ENCODE measurements around the gene AHI1.
"Not testable (repeated sequence)": the region's sequence is repeated elsewhere in the genome, so short reads cannot be mapped to it uniquely, and the experiment has no call there.

AHI1 gene

GRCh38 chr6:135258970-135259369 is 238.6 kb downstream of the AHI1 start:
- ATAC-seq (no peak), DNase-seq (no peak)

- ATAC-seq, result no peak
- no peak for DNase-seq
These were observed 239.7 kb downstream of the AHI1 start for GRCh38 chr6:135257631-135258405.

- DNase-seq (no peak), ATAC-seq (no peak)
These were observed 240.7 kb downstream of the AHI1 start for GRCh38 chr6:135256866-135257265.

- DNase-seq (no peak), ATAC-seq (no peak)
These were observed 243.1 kb downstream of the AHI1 start for GRCh38 chr6:135254471-135254870.

DNA sequence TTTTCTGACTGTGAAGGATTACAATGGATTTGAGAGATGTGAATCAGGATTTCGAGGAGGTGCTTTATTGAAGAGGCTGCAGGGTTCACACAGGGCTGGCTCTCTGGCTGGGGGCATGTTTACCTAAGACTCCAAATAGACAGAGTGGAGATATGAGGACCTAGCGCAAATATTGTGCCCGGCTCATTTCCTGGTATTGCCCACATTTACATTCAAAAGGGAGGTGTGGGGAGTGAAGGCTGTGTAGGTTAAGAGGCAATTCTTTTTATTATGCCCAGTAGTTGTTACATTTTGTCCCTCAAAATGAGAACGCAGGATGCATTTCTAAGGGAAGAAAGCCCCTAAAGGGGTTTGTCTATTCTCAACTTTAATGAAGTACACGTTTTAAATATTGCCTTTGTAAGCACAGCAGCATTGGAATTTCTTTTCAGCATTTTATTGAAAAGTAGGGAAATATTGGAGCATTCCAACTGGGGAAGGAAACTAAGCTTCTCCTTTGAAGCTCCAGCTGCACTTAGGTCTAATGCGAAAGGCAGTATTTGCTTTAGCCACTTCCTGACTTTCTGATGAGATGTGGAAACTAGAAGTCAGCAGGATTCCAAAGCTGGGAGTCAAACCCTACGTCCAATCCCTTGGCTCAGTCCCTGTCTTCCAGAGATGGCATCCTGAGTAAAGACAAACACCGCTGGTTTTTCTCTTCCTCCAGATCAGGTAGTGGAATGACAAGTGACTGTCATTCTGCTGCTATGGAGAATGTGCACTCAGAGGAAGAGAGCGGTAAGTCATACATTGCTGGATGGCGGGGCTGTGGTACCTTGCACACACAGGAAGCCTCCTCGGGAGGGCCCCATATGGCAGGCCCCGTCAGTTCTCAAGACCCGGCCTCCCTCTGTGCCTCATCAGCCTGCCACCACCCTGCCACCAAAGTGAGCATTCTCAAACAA is 245.8 kb downstream of the AHI1 start:
- ATAC-seq (no peak), DNase-seq (no peak)

GRCh38 chr6:135250751-135251497 is 246.6 kb downstream of the AHI1 start:
- DNase-seq (no peak), ATAC-seq (no peak)

GRCh38 chr6:135250234-135250633 is 247.3 kb downstream of the AHI1 start:
- DNase-seq (no peak), ATAC-seq (no peak)

GRCh38 chr6:135246412-135247012 is 251.0 kb downstream of the AHI1 start:
- not testable (repeated sequence) for ATAC-seq, DNase-seq

DNA sequence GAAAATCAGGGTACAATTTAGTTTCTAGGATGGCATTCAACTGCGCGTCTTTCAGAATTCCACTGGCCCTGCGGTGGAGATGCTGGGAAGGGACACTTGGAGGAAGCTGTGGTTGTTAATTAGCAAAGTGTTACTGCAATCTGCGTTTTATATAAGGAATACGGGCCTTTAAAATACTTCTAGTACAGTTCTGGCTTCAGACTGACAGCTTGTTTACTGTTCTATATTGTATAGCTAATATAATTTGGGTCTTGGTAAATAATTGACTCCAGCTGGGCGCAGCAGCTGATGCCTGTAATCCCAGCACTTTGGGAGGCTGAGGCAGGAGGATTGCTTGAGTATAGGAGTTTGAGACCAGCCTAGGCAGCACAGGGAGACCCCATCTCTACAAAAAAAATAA is 252.7 kb downstream of the AHI1 start:
- DNase-seq (no peak), ATAC-seq (no peak)

GRCh38 chr6:135243871-135244796 is 253.4 kb downstream of the AHI1 start:
- no peak for ATAC-seq
- DNase-seq, result no peak

- DNase-seq, result no peak
- no peak for ATAC-seq
These were observed 256.8 kb downstream of the AHI1 start for GRCh38 chr6:135240711-135241110.

GRCh38 chr6:135236732-135237131 is 260.8 kb downstream of the AHI1 start:
- ATAC-seq, result no peak
- no peak for DNase-seq

DNA sequence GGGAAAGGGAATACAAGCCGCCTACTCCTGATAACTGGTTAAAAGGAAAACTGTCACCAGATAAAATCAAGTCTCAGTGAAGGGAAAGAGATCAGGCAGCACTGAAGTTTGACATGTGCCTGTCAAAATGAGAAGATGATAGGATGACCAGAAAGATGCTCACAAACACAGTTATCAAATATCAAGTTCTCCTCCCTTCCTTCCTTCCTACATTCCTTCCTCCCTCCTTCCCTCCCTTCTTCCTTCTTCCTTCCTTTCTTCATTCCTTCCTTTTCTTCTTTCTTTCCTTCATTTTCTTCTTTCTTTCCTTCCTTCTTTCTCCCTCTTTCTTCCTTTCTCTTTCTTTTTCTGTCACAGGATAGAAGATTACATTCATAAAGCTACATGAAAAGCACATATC is 261.2 kb downstream of the AHI1 start:
- ATAC-seq, result no peak

GRCh38 chr6:135235716-135236115 is 261.8 kb downstream of the AHI1 start:
- DNase-seq (no peak), ATAC-seq (no peak)

More for the DNA sequence above, 261.2 kb downstream of the AHI1 start:
- DNase-seq, result no peak

- no peak for DNase-seq
- ATAC-seq, result no peak
These were observed 263.1 kb downstream of the AHI1 start for GRCh38 chr6:135234492-135234780.

- DNase-seq (no peak), ATAC-seq (no peak)
These were observed 263.7 kb downstream of the AHI1 start for GRCh38 chr6:135233686-135234491.
